Natural killer cell (primary cell): ENCODE results near the gene FNTB. TPM values are rescaled to one million over a fixed set of nuclear protein-coding genes. Genes with fewer than 3 reads are reported as not detected.

Experiments
- ATAC-seq, 3 donors: fragments of 150-1000 bp in 2 of 3; fragments of 200-7000 bp in 1 of 3; cut with Tn5 transposase; 1 replicate in 1 of 3; 2 replicates in 2 of 3; pipeline ENCODE4 v1.10.0; 2021; ENCODE audit warnings: mild to moderate bottlenecking in 2 of 3, moderate library complexity in 2 of 3
- DNase-seq, 2 donors: peaks; one replicate each; pipeline versions ENCODE4 v3.0.0 to v3.0.0-alpha.2; 2013 to 2021; ENCODE audit warnings: mixed read lengths in 1 of 2
- H3K27ac ChIP-seq: one replicate; pipeline ENCODE4 v1.5.1; 2013; ENCODE audit warnings: mild to moderate bottlenecking, low read length
- H3K27me3 ChIP-seq: one replicate; pipeline ENCODE4 v1.6.1; 2013; ENCODE audit warnings: low read length; ENCODE audit not compliant: control insufficient read depth, insufficient read depth
- H3K36me3 ChIP-seq: one replicate; pipeline ENCODE4 v1.6.1; 2013; ENCODE audit warnings: low read length; ENCODE audit not compliant: control insufficient read depth, insufficient read depth
- H3K4me1 ChIP-seq: one replicate; pipeline ENCODE4 v1.6.1; 2013; ENCODE audit warnings: low read length; ENCODE audit not compliant: control insufficient read depth, insufficient read depth
- H3K4me3 ChIP-seq: one replicate; pipeline ENCODE4 v1.5.1; 2013; ENCODE audit warnings: low read length
- H3K9me3 ChIP-seq: one replicate; pipeline ENCODE4 v1.6.1; 2013; ENCODE audit warnings: low read length; ENCODE audit not compliant: control insufficient read depth, insufficient read depth
- H3K27ac Mint-ChIP-seq, 2 donors: one replicate each; pipeline ENCODE4 v1.8.0; 2022; ENCODE audit warnings: mild to moderate bottlenecking in 2 of 2, mixed read lengths in 2 of 2, moderate library complexity in 1 of 2
- H3K27me3 Mint-ChIP-seq, 2 donors: one replicate each; pipeline ENCODE4 v1.8.0; 2022; ENCODE audit warnings: low read depth in 2 of 2, mixed read lengths in 2 of 2
- H3K36me3 Mint-ChIP-seq: one replicate; pipeline ENCODE4 v1.8.0; 2022; ENCODE audit warnings: mixed read lengths
- H3K4me1 Mint-ChIP-seq, 2 donors: one replicate each; pipeline ENCODE4 v1.8.0; 2022; ENCODE audit warnings: mixed read lengths in 2 of 2
- H3K4me3 Mint-ChIP-seq: one replicate; pipeline ENCODE4 v1.8.0; 2022; ENCODE audit warnings: mild to moderate bottlenecking, moderate library complexity, mixed read lengths
- H3K9me3 Mint-ChIP-seq, 2 donors: one replicate each; pipeline ENCODE4 v1.8.0; 2022; ENCODE audit warnings: mixed read lengths in 2 of 2
- WGBS: methylation state at CpG from one replicate; pipeline ENCODE4 v1.1.7; 2013; ENCODE audit warnings: missing lambda C conversion rate; ENCODE audit not compliant: insufficient coverage; 5-methylcytosine and 5-hydroxymethylcytosine counted together
- intact Hi-C: fragments of 100-400 bp; cut with micrococcal nuclease; formaldehyde crosslinking; loops from one replicate; pipeline ENCODE4 v1.14.2; 2022
- total RNA-seq, 4 donors: library from RNA; stranded (reverse); fragments of 120-200 nt in 1 of 4; gene quantifications; one replicate each; pipeline versions ENCODE4 v1.2.3 to v1.2.4, GENCODE V29; 2013 to 2022
- TF ChIP-seq, protein P1 (sequence below): fragments of 200-600 bp; IDR thresholded peaks from one replicate; pipeline ENCODE4 v1.8.0; 2022; ENCODE audit warnings: antibody characterized with exemption

FNTB gene
- total RNA-seq, 3 donors from 2014 or later (not counting 1 experiment from before 2014, with no cell fraction given): 4.0 to 8.7 (median 8.4) TPM

- TF ChIP-seq, protein P1, sequence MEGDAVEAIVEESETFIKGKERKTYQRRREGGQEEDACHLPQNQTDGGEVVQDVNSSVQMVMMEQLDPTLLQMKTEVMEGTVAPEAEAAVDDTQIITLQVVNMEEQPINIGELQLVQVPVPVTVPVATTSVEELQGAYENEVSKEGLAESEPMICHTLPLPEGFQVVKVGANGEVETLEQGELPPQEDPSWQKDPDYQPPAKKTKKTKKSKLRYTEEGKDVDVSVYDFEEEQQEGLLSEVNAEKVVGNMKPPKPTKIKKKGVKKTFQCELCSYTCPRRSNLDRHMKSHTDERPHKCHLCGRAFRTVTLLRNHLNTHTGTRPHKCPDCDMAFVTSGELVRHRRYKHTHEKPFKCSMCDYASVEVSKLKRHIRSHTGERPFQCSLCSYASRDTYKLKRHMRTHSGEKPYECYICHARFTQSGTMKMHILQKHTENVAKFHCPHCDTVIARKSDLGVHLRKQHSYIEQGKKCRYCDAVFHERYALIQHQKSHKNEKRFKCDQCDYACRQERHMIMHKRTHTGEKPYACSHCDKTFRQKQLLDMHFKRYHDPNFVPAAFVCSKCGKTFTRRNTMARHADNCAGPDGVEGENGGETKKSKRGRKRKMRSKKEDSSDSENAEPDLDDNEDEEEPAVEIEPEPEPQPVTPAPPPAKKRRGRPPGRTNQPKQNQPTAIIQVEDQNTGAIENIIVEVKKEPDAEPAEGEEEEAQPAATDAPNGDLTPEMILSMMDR: no peak
- no peaks in the 10 kb centered on the region for H3K27me3 Mint-ChIP-seq
- H3K27me3 ChIP-seq: no peaks in the 10 kb centered on the region
- H3K27ac Mint-ChIP-seq: peak overlapping the region in 1 of 2 donors; percentile 53
- peaks cover 41% of the 10 kb centered on the region for H3K36me3 ChIP-seq
- intact Hi-C loops: no loop called here
- DNase-seq (no peak), ATAC-seq (no peak)
- 94% methylated on average over 6 of the region's 6 CpGs for WGBS
- H3K27ac ChIP-seq: no peak overlapping the region
- no peak overlapping the region for H3K4me3 Mint-ChIP-seq
- peaks cover 28 to 34% of the 10 kb centered on the region in 2 donors for H3K4me1 Mint-ChIP-seq
- no peak overlapping the region for H3K4me3 ChIP-seq
- no peaks in the 10 kb centered on the region for H3K9me3 ChIP-seq
- no peaks in the 10 kb centered on the region for H3K9me3 Mint-ChIP-seq
- peaks cover 5% of the 10 kb centered on the region for H3K4me1 ChIP-seq
- no peaks in the 10 kb centered on the region for H3K36me3 Mint-ChIP-seq
These were observed 85.6 kb downstream of the FNTB start for GRCh38 chr14:65072256-65072655.

- H3K4me1 ChIP-seq: peaks cover 5% of the 10 kb centered on the region
- TF ChIP-seq, protein P1: no peak
These were observed 86.2 kb downstream of the FNTB start for GRCh38 chr14:65072937-65073336.

DNA sequence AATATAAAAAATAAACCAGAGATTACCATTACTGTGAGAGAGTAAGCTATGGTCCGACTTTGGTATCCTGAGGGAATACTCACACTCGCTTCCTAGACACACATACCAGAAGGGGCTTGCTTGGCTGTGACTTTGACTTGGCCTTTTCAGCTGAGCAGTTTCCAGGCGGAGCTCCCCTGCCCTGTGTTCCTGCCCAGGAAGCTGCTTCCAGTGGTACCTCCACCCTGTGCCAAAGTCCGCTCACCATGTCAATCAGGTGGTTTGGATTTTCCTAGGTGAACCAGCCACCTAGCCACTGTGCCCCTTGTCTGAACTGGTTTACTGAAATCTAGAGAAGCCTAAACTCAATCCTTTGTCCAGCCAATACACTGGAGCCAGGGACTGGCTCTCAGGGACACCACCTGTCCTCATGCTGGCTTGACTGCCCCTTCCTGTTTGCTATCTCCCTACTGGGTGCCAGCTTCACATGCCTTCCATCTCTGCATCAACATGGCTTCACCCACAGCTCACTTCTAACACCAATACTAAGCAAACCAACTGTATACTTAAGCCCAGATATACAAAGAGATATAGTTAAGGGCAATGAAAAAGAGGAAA lies 87.0 kb downstream of the FNTB start:
- Histone ChIP-seq H3K36me3 (peaks cover 47% of the 10 kb centered on the region), H3K27me3 (no peaks in the 10 kb centered on the region), H3K27ac (no peak overlapping the region), H3K9me3 (no peaks in the 10 kb centered on the region), H3K4me1 (peaks cover 5% of the 10 kb centered on the region), H3K4me3 (no peak overlapping the region)
- TF ChIP-seq, protein P1: no peak
- peak overlapping the region; percentile 22 to 53 for H3K27ac Mint-ChIP-seq
- H3K9me3 Mint-ChIP-seq: no peaks in the 10 kb centered on the region
- peaks cover 30 to 31% of the 10 kb centered on the region in 2 donors for H3K4me1 Mint-ChIP-seq
- DNase-seq: no peak
- WGBS: over 99% methylated on average over 4 of the region's 4 CpGs
- intact Hi-C loops: no loop called here
- H3K36me3 Mint-ChIP-seq: no peaks in the 10 kb centered on the region
- no peak for ATAC-seq
- no peaks in the 10 kb centered on the region for H3K27me3 Mint-ChIP-seq
- no peak overlapping the region for H3K4me3 Mint-ChIP-seq

More at GRCh38 chr14:65072937-65073336, 86.2 kb downstream of the FNTB start:
- Mint-ChIP-seq H3K27ac (peak overlapping the region; percentile 22 to 53), H3K9me3 (no peaks in the 10 kb centered on the region), H3K4me3 (no peak overlapping the region), H3K27me3 (no peaks in the 10 kb centered on the region), H3K4me1 (peaks cover 32 to 34% of the 10 kb centered on the region in 2 donors), H3K36me3 (no peaks in the 10 kb centered on the region)
- ATAC-seq (no peak), DNase-seq (no peak)
- Histone ChIP-seq H3K27ac (no peak overlapping the region), H3K9me3 (no peaks in the 10 kb centered on the region), H3K4me3 (no peak overlapping the region), H3K27me3 (no peaks in the 10 kb centered on the region), H3K36me3 (peaks cover 47% of the 10 kb centered on the region)
- WGBS: 83% methylated on average over 1 of the region's 1 CpG
- intact Hi-C loops: no loop called here
